ENCODE results near the gene DAB1. TPM values are rescaled to one million over a fixed set of nuclear protein-coding genes. Genes with fewer than 3 reads are reported as not detected.

Gene DAB1
- total and polyA plus RNA-seq, 10 of the 15 experiments (the other 5 are each of a cell fraction or from before 2014, with no cell fraction given) = 0.02 to 0.10 (median 0.03) TPM; not detected in 5

- H3K36me3 ChIP-seq (ENCODE audit: control insufficient read depth in 2 of 2, insufficient read depth in 2 of 2, low read length in 1 of 2) = no peaks in the 10 kb centered on the region
- TF ChIP-seq SMARCA5 (IDR thresholded peaks at IDR 0.05) (no peak), RUNX3 (IDR thresholded peaks at IDR 0.05; ENCODE audit: low read length) (no peak), WRNIP1 (IDR thresholded peaks at IDR 0.05; ENCODE audit: borderline replicate concordance, low read depth, low read length) (no peak), RELA (IDR thresholded peaks at IDR 0.05; ENCODE audit: borderline replicate concordance, partially characterized antibody) (no peak), SIN3A (IDR thresholded peaks at IDR 0.05; ENCODE audit: low read depth, low read length) (no peak)
- TF ChIP-seq, protein P1, sequence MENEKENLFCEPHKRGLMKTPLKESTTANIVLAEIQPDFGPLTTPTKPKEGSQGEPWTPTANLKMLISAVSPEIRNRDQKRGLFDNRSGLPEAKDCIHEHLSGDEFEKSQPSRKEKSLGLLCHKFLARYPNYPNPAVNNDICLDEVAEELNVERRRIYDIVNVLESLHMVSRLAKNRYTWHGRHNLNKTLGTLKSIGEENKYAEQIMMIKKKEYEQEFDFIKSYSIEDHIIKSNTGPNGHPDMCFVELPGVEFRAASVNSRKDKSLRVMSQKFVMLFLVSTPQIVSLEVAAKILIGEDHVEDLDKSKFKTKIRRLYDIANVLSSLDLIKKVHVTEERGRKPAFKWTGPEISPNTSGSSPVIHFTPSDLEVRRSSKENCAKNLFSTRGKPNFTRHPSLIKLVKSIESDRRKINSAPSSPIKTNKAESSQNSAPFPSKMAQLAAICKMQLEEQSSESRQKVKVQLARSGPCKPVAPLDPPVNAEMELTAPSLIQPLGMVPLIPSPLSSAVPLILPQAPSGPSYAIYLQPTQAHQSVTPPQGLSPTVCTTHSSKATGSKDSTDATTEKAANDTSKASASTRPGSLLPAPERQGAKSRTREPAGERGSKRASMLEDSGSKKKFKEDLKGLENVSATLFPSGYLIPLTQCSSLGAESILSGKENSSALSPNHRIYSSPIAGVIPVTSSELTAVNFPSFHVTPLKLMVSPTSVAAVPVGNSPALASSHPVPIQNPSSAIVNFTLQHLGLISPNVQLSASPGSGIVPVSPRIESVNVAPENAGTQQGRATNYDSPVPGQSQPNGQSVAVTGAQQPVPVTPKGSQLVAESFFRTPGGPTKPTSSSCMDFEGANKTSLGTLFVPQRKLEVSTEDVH (IDR thresholded peaks at IDR 0.05; ENCODE audit: low read depth, partially characterized antibody) = no peak
- H3K27ac ChIP-seq (ENCODE audit: control insufficient read depth, insufficient read depth) = no peak overlapping the region
- POLR2A ChIA-PET = no interaction called here
- no peak overlapping the region for H3K4me2 ChIP-seq (ENCODE audit: control insufficient read depth, insufficient read depth)
- no peaks in the 10 kb centered on the region; a peak in 1 of 4 replicates for H3K27me3 ChIP-seq (replicated peaks in 1 of 2; ENCODE audit: control insufficient read depth in 2 of 2, insufficient read depth in 2 of 2, low read length in 1 of 2)
- CTCF ChIA-PET = no interaction called here
- no peak for FAIRE-seq
- no peak overlapping the region for H2AFZ ChIP-seq (ENCODE audit: control insufficient read depth, low read depth, low read length)
- SMC1A ChIA-PET (ENCODE audit: uncharacterized antibody, unreplicated experiment) = no interaction called here
- intact Hi-C loops (cut with micrococcal nuclease; ENCODE audit: unreplicated experiment) (no loop called here), in situ Hi-C loops (cut with MboI) (no loop called here)
- H3K4me3 ChIP-seq = no peak overlapping the region
- no peaks in the 10 kb centered on the region for H3K9me3 ChIP-seq (replicated peaks; ENCODE audit: control insufficient read depth, insufficient read depth, low read length)
- no peak for DNase-seq (ENCODE audit: low read depth, low spot score)
- no peak overlapping the region for H3K9ac ChIP-seq (ENCODE audit: control insufficient read depth, insufficient read depth, low read length)
- no peak for ATAC-seq
- H3K4me1 ChIP-seq (ENCODE audit: control insufficient read depth, insufficient read depth, low read length) = no peaks in the 10 kb centered on the region
- H4K20me1 ChIP-seq (ENCODE audit: control insufficient read depth, insufficient read depth) = no peaks in the 10 kb centered on the region
- H3K79me2 ChIP-seq (ENCODE audit: control insufficient read depth, insufficient read depth, low read length) = no peaks in the 10 kb centered on the region
- no TSS peak for BruUV-seq (replicated peaks)
- 17% methylated on average over 4 of the region's 4 CpGs for WGBS (ENCODE audit: insufficient coverage, insufficient replicate concordance, low lambda C conversion rate, missing lambda C conversion rate)
- RAD21 ChIA-PET (ENCODE audit: unreplicated experiment) = no interaction called here
These were observed 397.1 kb downstream of the DAB1 start for GRCh38 chr1:57026624-57027354.
